WTC11 (cell line): ENCODE results near the gene ANAPC10. TPM values are rescaled to one million over a fixed set of nuclear protein-coding genes. Genes with fewer than 3 reads are reported as not detected.

Source experiments
- total RNA-seq: library from RNA; stranded (reverse); gene quantifications from 3 replicates; pipeline ENCODE4 v1.2.3, GENCODE V29; 2021
- TF ChIP-seq, protein P1 (sequence below): sonication (generic); formaldehyde crosslinking; IDR thresholded peaks from 2 replicates; pipeline ENCODE4 v1.8.0; 2022; ENCODE audit warnings: mild to moderate bottlenecking, missing genetic modification reagents

Gene ANAPC10
- total RNA-seq, 1 experiment from 2014 or later, result 18.2 TPM

DNA sequence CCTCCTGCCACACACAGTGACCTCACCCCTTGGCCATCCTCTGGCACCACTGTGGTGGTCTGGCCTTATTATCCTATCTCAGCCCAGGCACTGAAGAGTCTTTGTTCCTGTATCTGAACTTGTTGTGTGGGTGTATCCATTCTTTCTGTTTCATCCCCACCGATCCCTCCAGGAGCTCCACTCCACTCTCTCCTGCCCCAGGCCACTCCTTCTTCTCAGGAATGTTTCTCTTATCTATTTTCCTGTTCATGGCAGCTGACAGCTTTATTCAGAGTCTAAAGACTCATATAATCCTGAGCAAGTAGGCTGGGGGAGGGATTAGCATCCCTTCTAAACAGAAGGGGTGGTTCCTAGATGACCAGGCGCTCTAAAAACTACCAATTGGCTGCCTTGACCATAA lies 150.0 kb downstream of the ANAPC10 start (continued):
- TF ChIP-seq, protein P1, sequence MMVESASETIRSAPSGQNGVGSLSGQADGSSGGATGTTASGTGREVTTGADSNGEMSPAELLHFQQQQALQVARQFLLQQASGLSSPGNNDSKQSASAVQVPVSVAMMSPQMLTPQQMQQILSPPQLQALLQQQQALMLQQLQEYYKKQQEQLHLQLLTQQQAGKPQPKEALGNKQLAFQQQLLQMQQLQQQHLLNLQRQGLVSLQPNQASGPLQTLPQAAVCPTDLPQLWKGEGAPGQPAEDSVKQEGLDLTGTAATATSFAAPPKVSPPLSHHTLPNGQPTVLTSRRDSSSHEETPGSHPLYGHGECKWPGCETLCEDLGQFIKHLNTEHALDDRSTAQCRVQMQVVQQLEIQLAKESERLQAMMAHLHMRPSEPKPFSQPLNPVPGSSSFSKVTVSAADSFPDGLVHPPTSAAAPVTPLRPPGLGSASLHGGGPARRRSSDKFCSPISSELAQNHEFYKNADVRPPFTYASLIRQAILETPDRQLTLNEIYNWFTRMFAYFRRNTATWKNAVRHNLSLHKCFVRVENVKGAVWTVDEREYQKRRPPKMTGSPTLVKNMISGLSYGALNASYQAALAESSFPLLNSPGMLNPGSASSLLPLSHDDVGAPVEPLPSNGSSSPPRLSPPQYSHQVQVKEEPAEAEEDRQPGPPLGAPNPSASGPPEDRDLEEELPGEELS (CRISPR knock-in tag), result no peak
- TF ChIP-seq, all 79 proteins: peak for 0

Other genes with a start within 250 kb of the ANAPC10 start
- 91.8 to 114 TPM (median 97.9 TPM) in 3 replicates for gene ABCE1, start 115 bp upstream of the ANAPC10 start, total RNA-seq
- 38.7 to 44.6 TPM (median 40.7 TPM) in 3 replicates for gene OTUD4, start 82.4 kb upstream of the ANAPC10 start, total RNA-seq